GM12891 (cell line): Measurements from ENCODE around the gene CLDN19.
"Not testable (repeated sequence)": the region's sequence is repeated elsewhere in the genome, so short reads cannot be mapped to it uniquely, and the experiment has no call there.

Experiments
- DNase-seq: peaks from one replicate; pipeline ENCODE4 v3.0.0; 2011; ENCODE audit warnings: low spot score; ENCODE audit not compliant: insufficient read length
- FAIRE-seq: peaks from 2 replicates; lab custom pipeline; 2011; peaks lifted over from hg19 to GRCh38; lab: Jason Lieb, UNC
- PAX5 ChIP-seq: IDR thresholded peaks from 2 replicates; pipeline ENCODE4 v1.6.1; 2011; ENCODE audit warnings: low read length, moderate library complexity, mild to moderate bottlenecking; ENCODE audit not compliant: insufficient read depth, severe bottlenecking
- POLR2A ChIP-seq: IDR thresholded peaks from 2 replicates; pipeline ENCODE4 v1.6.1; 2011; ENCODE audit warnings: low read depth, low read length, control low read depth
- POLR2AphosphoS5 ChIP-seq: IDR thresholded peaks from 2 replicates; pipeline ENCODE4 v1.6.1; 2011; ENCODE audit warnings: low read depth, low read length, control low read depth
- POU2F2 ChIP-seq: IDR thresholded peaks from 2 replicates; pipeline ENCODE4 v1.6.1; 2011; ENCODE audit warnings: low read depth, mild to moderate bottlenecking, control low read depth, low read length, moderate library complexity
- SPI1 ChIP-seq: IDR thresholded peaks from 2 replicates; pipeline ENCODE4 v1.6.1; 2011; ENCODE audit warnings: low read depth, low read length, control low read depth
- TAF1 ChIP-seq: IDR thresholded peaks from 2 replicates; pipeline ENCODE4 v1.6.1; 2011; ENCODE audit warnings: low read depth, low read length, control low read depth

CLDN19 gene

DNA sequence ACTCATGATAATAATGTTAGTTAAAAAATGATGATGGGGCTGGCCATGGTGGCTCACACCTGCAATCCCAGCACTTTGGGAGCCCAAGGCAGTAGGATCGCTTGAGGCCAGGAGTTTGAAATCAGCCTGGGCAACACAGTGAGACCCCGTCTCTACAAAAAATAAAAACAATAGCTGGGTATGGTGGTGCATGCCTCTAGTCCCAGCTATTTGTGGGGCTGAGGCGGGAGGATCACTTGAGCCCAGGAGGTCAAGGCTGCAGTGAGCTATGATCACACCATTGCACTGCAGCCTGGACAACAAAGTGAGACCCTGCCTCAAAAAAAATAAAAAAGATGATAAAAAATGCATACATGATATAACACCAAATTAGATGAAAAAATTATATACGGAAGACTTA lies 21.5 kb upstream of the CLDN19 start:
- TF ChIP-seq POU2F2: no peak
- no peak for TF ChIP-seq POLR2AphosphoS5
- TF ChIP-seq POLR2A: no peak
- TF ChIP-seq SPI1: no peak
- TF ChIP-seq TAF1: no peak
- TF ChIP-seq PAX5: no peak
- FAIRE-seq (no peak), DNase-seq (no peak)

DNA sequence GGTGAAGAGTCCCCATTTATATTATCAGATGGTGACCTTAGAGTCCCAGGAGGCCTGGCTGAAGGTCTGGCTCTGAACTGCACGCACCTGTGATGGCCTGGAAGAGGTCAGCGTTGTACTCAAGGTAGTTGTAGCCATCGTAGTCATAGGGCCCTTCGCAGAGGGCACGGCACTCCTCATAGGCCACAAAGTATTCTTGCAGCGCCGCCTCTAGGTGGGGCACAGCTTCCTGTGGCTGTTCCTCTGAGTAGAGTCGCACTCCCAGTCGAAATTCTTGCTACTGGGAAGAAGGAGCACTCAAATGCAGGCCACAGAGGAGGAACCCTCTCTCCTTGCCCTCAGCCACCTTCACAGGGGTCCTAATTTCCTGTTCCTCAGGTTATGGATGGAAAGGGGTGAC lies 19.1 kb upstream of the CLDN19 start:
- no peak for FAIRE-seq
- TF ChIP-seq POLR2AphosphoS5 (no peak), TAF1 (no peak), POLR2A (no peak), SPI1 (no peak), POU2F2 (no peak), PAX5 (no peak)
- DNase-seq: no peak

DNA sequence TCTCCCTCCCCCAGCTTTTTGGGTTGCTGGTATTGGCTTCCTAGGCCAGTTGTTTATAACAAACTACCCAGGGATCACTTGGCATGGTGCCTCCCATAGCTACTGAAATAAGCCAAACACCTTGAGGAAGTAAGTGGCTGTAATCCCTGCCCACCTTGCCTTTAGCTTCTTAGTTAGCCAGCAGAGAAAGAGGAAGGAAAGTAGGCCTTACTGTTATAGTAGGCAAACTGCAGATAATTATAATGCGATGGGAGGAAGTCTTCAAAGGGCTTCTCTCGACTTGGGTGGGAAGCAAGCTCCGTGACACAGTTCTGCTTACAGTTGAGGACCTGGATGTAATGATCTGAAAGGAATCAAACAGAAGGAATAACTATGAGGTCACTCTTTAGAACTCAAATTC lies 18.6 kb upstream of the CLDN19 start:
- no peak for DNase-seq
- no peak for FAIRE-seq
- TF ChIP-seq POLR2A (no peak), POU2F2 (no peak), SPI1 (no peak), POLR2AphosphoS5 (no peak)

DNA sequence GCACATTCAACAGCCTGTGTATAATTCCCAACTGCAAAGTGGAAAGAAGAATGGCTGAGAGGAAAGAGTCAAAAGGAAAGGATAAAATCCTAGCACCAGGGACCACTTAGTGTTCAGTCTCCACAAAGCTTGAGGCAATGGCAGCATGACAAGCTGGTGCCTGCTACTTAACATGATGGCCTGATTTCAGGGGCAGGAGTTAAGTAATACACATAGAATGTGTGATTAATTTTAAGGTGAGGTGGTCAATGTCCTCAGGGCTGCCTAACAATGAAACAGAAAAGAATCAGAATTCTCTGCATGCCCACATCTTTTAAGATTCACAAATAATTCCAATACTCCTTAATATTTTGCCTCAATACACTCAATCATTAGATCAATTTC lies 17.8 kb upstream of the CLDN19 start:
- no peak for FAIRE-seq

DNA sequence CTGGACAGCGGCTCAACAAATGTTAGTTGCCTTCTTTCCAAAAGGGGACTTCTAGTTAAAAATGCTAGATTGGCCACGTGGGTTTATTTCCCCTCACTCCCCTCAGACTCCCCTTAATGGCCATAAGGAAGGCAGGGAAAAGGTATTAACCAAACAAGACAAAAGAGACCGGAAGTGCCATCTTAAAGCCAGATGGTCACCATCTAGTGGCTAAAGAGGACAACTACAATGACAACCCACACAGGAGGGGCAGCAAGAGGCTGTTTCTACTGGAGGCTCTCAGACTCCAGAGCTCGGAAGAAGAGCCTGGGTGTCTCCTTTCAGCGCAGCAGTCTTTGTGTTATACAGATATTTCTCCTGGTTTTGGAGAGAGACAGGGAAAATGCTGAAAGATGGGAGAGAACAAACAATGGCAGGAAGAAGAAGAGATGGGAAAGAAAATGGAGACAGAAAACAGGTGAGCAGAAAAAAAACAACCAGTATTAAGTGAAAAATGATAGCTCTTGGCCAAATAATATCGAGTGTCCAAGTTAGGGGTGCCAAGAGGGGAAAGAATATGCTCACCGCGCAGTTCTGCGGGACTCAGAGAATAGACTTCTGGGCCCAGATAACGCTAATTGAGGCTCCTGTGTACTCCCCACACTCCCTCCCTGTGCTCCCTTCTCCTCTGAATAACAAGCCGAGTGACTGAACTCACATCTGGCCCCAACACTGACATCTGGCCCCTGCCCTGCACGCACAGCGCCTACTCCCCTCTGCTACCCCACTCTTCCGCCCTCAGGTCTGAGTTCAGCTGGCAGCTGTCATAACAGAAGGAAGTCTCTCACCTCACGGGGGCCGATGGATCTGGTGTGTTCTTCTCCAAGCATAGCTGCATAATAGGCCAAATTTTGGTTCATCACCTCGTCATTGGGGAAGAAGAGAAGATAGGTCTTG lies 17.2 kb upstream of the CLDN19 start:
- FAIRE-seq (peak; percentile 50), DNase-seq (no peak)
- TF ChIP-seq PAX5: no peak
- TF ChIP-seq SPI1: 0 out of 2 replicates have a peak, but pooled peaks have one; percentile 15

More for the DNA sequence above, 17.8 kb upstream of the CLDN19 start:
- no peak for DNase-seq
- no peak for TF ChIP-seq POU2F2
- no peak for TF ChIP-seq PAX5
- TF ChIP-seq POLR2A: no peak

DNA sequence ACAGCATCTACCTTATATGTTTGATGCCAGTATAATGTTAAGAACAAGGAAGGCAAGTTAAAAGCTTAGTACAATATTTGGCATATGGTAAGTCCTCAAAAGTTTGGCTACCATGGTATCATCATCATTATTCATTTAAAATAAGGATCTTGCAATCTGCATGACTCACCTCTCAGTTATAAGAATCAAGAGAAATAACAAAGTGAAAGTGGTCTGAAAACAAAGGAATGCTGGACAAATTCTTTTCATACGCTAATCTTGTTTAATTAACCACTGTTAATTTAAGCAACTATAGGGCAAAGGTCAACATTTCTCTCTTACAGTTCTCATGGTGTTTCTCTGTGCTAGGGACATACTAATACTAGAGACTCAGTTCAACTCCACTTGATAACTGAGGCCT lies 13.0 kb upstream of the CLDN19 start:
- DNase-seq: no peak

DNA sequence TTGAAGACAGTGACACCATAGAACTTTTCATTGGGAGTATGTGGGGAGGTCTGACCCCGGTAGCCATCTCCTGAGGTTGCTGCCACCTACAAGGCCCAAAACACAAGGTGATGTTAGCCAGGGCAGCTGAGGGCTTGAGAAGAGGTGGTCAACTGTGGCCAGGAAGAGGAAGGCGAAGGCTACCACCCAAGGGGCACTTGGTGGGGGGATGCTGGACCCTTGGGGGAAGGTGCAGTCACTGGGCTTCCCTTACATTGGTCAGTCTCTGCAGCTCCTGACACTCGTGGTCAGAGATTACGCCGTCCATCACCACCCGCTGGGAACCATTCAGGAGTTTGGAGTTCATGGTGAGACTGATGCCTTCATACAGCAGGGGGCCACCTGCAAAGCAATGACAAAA lies 12.2 kb upstream of the CLDN19 start:
- no peak for TF ChIP-seq PAX5
- no peak for TF ChIP-seq TAF1
- no peak for TF ChIP-seq SPI1
- TF ChIP-seq POLR2AphosphoS5: no peak
- no peak for TF ChIP-seq POU2F2
- TF ChIP-seq POLR2A: no peak
- FAIRE-seq: no peak
- no peak for DNase-seq

More for the DNA sequence above, 13.0 kb upstream of the CLDN19 start:
- TF ChIP-seq POU2F2 (no peak), PAX5 (no peak), SPI1 (no peak), POLR2AphosphoS5 (no peak), POLR2A (no peak), TAF1 (no peak)
- FAIRE-seq: no peak

DNA sequence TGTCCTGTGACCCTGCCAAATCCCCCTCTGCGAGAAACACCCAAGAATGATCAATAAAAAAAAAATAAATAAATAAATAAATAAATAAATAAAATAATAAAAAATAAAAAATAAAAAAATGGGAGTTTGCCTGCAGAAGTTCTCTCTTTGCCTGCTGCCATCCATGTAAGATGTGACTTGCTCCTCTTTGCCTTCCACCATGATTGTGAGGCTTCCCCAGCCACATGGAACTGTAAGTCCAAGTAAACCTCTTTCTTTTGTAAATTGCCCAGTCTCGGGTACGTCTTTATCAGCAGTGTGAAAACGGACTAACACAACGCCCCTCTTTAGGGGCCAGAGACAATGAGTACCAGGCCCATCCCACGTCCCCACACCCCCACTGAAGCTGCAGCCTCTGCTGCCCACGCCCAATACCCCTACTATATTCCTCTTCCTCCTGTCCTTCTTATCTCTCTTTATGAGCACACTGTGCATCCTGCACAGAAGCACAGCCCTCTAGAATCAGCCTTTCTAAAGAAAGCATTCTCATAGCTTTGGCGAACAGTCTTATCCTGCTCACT lies 11.6 kb upstream of the CLDN19 start:
- FAIRE-seq, DNase-seq: not testable (repeated sequence)

DNA sequence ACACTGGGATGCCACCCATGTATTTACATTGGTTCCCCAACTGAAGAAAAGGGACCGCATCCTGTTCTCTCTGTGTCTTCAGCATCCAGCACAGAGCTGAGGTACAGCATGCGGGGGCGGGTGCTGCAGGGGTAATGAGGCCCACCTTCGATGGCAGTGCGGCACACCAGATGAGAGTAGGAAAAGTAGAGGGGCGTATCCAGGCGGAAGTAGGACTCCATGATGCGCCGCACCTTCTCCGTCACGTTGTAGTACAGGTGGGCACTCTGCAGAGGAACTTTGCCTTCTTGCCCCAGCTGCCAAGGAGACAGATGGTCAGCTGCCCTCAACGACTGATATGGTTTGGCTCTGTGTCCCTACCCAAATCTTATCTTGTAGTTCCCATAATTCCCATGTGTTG lies 10.0 kb upstream of the CLDN19 start:
- DNase-seq (no peak), FAIRE-seq (no peak)
- TF ChIP-seq PAX5: no peak
- no peak for TF ChIP-seq POLR2AphosphoS5
- no peak for TF ChIP-seq TAF1
- TF ChIP-seq POU2F2: no peak
- TF ChIP-seq SPI1: no peak
- TF ChIP-seq POLR2A: no peak

DNA sequence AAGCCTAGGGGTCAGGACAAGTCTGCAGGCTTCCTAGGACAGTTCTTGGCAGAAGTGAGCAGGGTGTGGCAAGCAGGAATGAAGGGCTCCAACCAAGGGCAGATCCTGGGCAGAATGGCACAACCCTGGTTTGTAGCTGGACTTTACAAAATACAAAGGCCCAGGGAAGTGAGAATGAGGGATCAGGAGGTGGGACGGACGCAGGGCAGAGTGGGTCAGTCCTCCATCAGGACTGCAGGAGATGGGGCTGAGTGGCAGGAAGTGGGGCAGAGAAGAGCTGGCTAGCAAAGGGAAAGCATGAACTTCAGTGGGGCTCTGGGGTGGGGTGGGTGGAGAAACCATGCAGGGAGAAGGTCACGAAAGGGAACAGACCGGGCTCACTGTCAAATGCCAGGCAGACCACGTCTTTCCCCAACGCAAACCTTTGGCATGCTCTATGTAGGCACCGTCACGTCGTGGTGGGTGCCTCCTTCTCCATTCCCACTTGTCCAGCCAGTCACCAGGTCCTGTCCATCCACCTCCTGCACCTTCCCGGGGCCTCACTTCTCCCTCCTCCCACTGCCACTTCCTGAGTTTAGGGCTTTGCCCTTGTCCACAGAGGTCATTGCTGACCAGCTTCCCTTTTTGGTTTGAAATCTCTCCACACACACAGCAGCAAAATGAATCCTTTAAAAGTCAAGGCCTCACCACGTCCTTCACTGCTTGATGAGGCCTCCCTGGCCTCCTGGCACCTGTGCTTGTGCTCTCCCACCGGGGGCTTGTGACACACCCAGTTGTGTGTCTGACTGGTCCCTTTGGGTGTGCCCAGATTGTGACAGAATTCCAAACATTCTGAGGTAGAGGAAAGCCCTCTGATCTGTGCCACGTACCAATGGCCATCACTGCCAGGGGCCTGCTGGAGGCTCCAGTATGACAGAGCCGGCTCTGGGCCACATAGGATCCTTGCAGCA lies 8.7 kb upstream of the CLDN19 start:
- DNase-seq (no peak), FAIRE-seq (no peak)
- no peak for TF ChIP-seq POLR2AphosphoS5
- no peak for TF ChIP-seq SPI1
- TF ChIP-seq TAF1: no peak
- TF ChIP-seq POU2F2: no peak
- no peak for TF ChIP-seq POLR2A
- no peak for TF ChIP-seq PAX5
